NCI-H345 treated with DMSO at 0.1 percent for 48 hours (cell line): ENCODE measurements around the gene GLIS1.

Source experiments
- DNase-seq: peaks from one replicate; lab custom pipeline; 2025; ENCODE audit not compliant: unreplicated experiment; lab: John Stamatoyannopoulos, UW

GLIS1 gene

GRCh38 chr1:53511933-53512806, 226.8 kb downstream of the GLIS1 start:
- peak; percentile 79 for DNase-seq

- DNase-seq, result no peak
These were observed 227.5 kb downstream of the GLIS1 start for GRCh38 chr1:53511323-53511932.

GRCh38 chr1:53510215-53510614, 228.7 kb downstream of the GLIS1 start:
- DNase-seq, result no peak

- no peak for DNase-seq
These were observed 229.2 kb downstream of the GLIS1 start for GRCh38 chr1:53509775-53510174.

GRCh38 chr1:53508991-53509666, 229.8 kb downstream of the GLIS1 start:
- no peak for DNase-seq

- DNase-seq, result no peak
These were observed 230.6 kb downstream of the GLIS1 start for GRCh38 chr1:53508056-53508990.

- DNase-seq, result no peak
These were observed 231.7 kb downstream of the GLIS1 start for GRCh38 chr1:53507116-53507820.

GRCh38 chr1:53506355-53507050, 232.5 kb downstream of the GLIS1 start:
- no peak for DNase-seq

GRCh38 chr1:53505891-53506290, 233.1 kb downstream of the GLIS1 start:
- DNase-seq, result no peak

- DNase-seq, result no peak
These were observed 233.6 kb downstream of the GLIS1 start for GRCh38 chr1:53505401-53505800.

GRCh38 chr1:53504901-53505300, 234.1 kb downstream of the GLIS1 start:
- DNase-seq, result no peak

- DNase-seq, result no peak
These were observed 235.3 kb downstream of the GLIS1 start for GRCh38 chr1:53503433-53504217.

- DNase-seq, result no peak
These were observed 236.1 kb downstream of the GLIS1 start for GRCh38 chr1:53502641-53503432.

- DNase-seq, result no peak
These were observed 237.6 kb downstream of the GLIS1 start for GRCh38 chr1:53501065-53502005.

GRCh38 chr1:53500204-53501064, 238.5 kb downstream of the GLIS1 start:
- DNase-seq, result no peak
